ENCODE data around the gene VSTM2L. TPM values are rescaled to one million over a fixed set of nuclear protein-coding genes. Genes with fewer than 3 reads are reported as not detected.

Gene VSTM2L
- total RNA-seq, 3 donors from 2014 or later (not counting 1 experiment from before 2014, with no cell fraction given): 0.18 TPM; not detected in 2

DNA sequence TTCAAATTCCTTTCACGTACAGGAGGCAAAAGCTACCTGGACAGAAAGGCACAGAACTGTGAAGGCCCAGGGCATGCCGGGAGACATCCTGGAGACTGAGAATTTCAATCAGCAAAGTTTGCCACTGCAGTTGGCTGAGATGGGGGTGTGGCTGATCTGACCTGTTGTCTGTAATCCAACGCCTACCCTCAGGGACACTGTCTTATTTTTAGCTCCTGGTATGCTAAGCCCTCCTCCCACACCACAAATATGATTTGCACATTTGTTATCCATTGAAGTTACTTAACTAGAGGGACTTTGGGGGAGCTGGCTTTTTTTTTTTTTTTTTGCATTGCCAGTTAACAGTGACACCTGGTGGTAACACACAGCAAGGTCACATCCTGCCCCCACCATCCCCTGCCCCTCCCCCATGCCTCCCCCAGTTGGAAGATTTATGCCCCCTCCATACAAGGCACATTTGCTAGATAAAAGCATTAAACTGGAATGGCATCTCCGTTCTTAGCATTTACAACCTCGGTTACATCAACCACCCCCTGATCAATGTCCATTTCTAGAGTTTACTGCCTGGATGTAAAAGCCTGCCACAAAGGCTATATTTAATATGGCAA, 90.0 kb downstream of the VSTM2L start:
- no peaks in the 10 kb centered on the region for H3K27me3 Mint-ChIP-seq (ENCODE audit: low read depth in 2 of 2)

GRCh38 chr20:37994512-37994911, 91.6 kb downstream of the VSTM2L start:
- Mint-ChIP-seq H3K27ac (peak overlapping the region in 1 of 2 donors; percentile 29), H3K4me1 (peaks cover 23% of the 10 kb centered on the region in 2 donors), H3K27me3 (ENCODE audit: low read depth in 2 of 2) (no peaks in the 10 kb centered on the region), H3K36me3 (peaks cover 26% of the 10 kb centered on the region), H3K9me3 (no peaks in the 10 kb centered on the region), H3K4me3 (no peak overlapping the region)
- Histone ChIP-seq H3K4me1 (ENCODE audit: control insufficient read depth, insufficient read depth, low read length) (peaks cover 28% of the 10 kb centered on the region), H3K36me3 (ENCODE audit: control insufficient read depth, insufficient read depth, low read length) (peaks cover 52% of the 10 kb centered on the region), H3K27me3 (ENCODE audit: control insufficient read depth, insufficient read depth, low read length) (no peaks in the 10 kb centered on the region), H3K27ac (ENCODE audit: low read length) (no peak overlapping the region), H3K4me3 (ENCODE audit: low read length) (no peak overlapping the region), H3K9me3 (ENCODE audit: control insufficient read depth, insufficient read depth, low read length) (no peaks in the 10 kb centered on the region)
- 92% methylated on average over 4 of the region's 4 CpGs for WGBS (ENCODE audit: insufficient coverage)
- DNase-seq (no peak), ATAC-seq (no peak)
- TF ChIP-seq CTCF (IDR thresholded peaks at IDR 0.05): no peak
- intact Hi-C loops (cut with micrococcal nuclease): loop anchor here (5.0 kb wide), 2 partner anchors 77 to 342 kb away; no protein-coding TSS in a partner anchor

More for the DNA sequence above, 90.0 kb downstream of the VSTM2L start:
- WGBS (ENCODE audit: insufficient coverage): 72% methylated on average over 4 of the region's 5 CpGs
- Histone ChIP-seq H3K4me1 (ENCODE audit: control insufficient read depth, insufficient read depth, low read length) (peaks cover 32% of the 10 kb centered on the region), H3K4me3 (ENCODE audit: low read length) (no peak overlapping the region), H3K27me3 (ENCODE audit: control insufficient read depth, insufficient read depth, low read length) (no peaks in the 10 kb centered on the region), H3K27ac (ENCODE audit: low read length) (no peak overlapping the region), H3K36me3 (ENCODE audit: control insufficient read depth, insufficient read depth, low read length) (peaks cover 39% of the 10 kb centered on the region), H3K9me3 (ENCODE audit: control insufficient read depth, insufficient read depth, low read length) (no peaks in the 10 kb centered on the region)
- peak overlapping the region in 1 of 2 donors; percentile 92 for H3K27ac Mint-ChIP-seq
- peak; percentile 65 for TF ChIP-seq CTCF (IDR thresholded peaks at IDR 0.05)
- no peak overlapping the region for H3K4me3 Mint-ChIP-seq
- H3K36me3 Mint-ChIP-seq: peaks cover 13% of the 10 kb centered on the region
- DNase-seq: peak in 1 of 2 donors; percentile 55
- ATAC-seq: peak in 2 of 3 donors; percentile 35 to 43
- peaks cover 26 to 31% of the 10 kb centered on the region in 2 donors for H3K4me1 Mint-ChIP-seq
- intact Hi-C loops (cut with micrococcal nuclease): loop anchor here (1.0 to 5.0 kb wide), 4 partner anchors 76 to 429 kb away; no protein-coding TSS in a partner anchor
- H3K9me3 Mint-ChIP-seq: no peaks in the 10 kb centered on the region

Other genes with a start within 250 kb of the VSTM2L start
- 10 to 100 TPM; 59.1 to 75.6 (median 67.6) TPM for gene CTNNBL1, start 209.1 kb upstream of the VSTM2L start, total RNA-seq
- 10 to 100 TPM; 15.9 to 23.9 (median 18.9) TPM for gene TTI1, start 130.3 kb downstream of the VSTM2L start, total RNA-seq
- gene RPRD1B, start 130.6 kb downstream of the VSTM2L start, total RNA-seq: 10 to 100 TPM; 75.8 to 87.3 (median 77.6) TPM